ENCODE data around the gene OLA1. TPM values are rescaled to one million over a fixed set of nuclear protein-coding genes. Genes with fewer than 3 reads are reported as not detected.

OLA1 gene
- total RNA-seq, 1 donor from 2014 or later: 92.8 TPM

GRCh38 chr2:174062934-174063333 lies 185.4 kb downstream of the OLA1 start:
- DNase-seq: no peak

- no peak for DNase-seq
Observed at GRCh38 chr2:174059884-174060244, 188.5 kb downstream of the OLA1 start.

- no peak for DNase-seq
Observed at GRCh38 chr2:174059178-174059883, 189.0 kb downstream of the OLA1 start.

GRCh38 chr2:174058456-174058855 lies 189.9 kb downstream of the OLA1 start:
- no peak for DNase-seq

- no peak for DNase-seq
Observed at GRCh38 chr2:174058026-174058425, 190.3 kb downstream of the OLA1 start.

GRCh38 chr2:174054926-174055325 lies 193.4 kb downstream of the OLA1 start:
- DNase-seq: no peak

GRCh38 chr2:174053355-174054151 lies 194.8 kb downstream of the OLA1 start:
- no peak for DNase-seq

GRCh38 chr2:174052584-174052976 lies 195.8 kb downstream of the OLA1 start:
- DNase-seq: no peak

- no peak for DNase-seq
Observed at GRCh38 chr2:174051741-174052583, 196.4 kb downstream of the OLA1 start.

GRCh38 chr2:174051068-174051467 lies 197.3 kb downstream of the OLA1 start:
- DNase-seq: no peak

- DNase-seq: no peak
Observed at GRCh38 chr2:174049895-174050294, 198.4 kb downstream of the OLA1 start.

- no peak for DNase-seq
Observed at GRCh38 chr2:174048243-174048642, 200.1 kb downstream of the OLA1 start.

GRCh38 chr2:174047746-174048145 lies 200.6 kb downstream of the OLA1 start:
- no peak for DNase-seq

- no peak for DNase-seq
Observed at GRCh38 chr2:174046172-174046571, 202.2 kb downstream of the OLA1 start.

- no peak for DNase-seq
Observed at GRCh38 chr2:174044556-174044955, 203.8 kb downstream of the OLA1 start.

GRCh38 chr2:174040417-174040701 lies 208.0 kb downstream of the OLA1 start:
- no peak for DNase-seq

GRCh38 chr2:174039551-174040416 lies 208.5 kb downstream of the OLA1 start:
- peak; percentile 33 for DNase-seq

- DNase-seq: no peak
Observed at GRCh38 chr2:174038462-174038861, 209.9 kb downstream of the OLA1 start.

- no peak for DNase-seq
Observed at GRCh38 chr2:174036825-174037224, 211.5 kb downstream of the OLA1 start.

- no peak for DNase-seq
Observed at GRCh38 chr2:174035981-174036742, 212.2 kb downstream of the OLA1 start.

- no peak for DNase-seq
Observed at GRCh38 chr2:174035117-174035635, 213.2 kb downstream of the OLA1 start.
